A673 (cell line): ENCODE measurements around the gene SLC17A2. TPM values are rescaled to one million over a fixed set of nuclear protein-coding genes. Genes with fewer than 3 reads are reported as not detected.
"Not testable (repeated sequence)": the region's sequence is repeated elsewhere in the genome, so short reads cannot be mapped to it uniquely, and the experiment has no call there.

ENCODE experiments used
- BruUV-seq: library from RNA; stranded (reverse); fragments of 400-500 nt; replicated peaks from 2 replicates; lab custom pipeline; 2021; lab: Mats Ljungman, UMichigan
- CTCF ChIA-PET: fragments of 300-600 bp; sonication (Branson Sonifier 250); formaldehyde crosslinking; loops from one replicate; lab custom pipeline; 2022; ENCODE audit warnings: antibody characterized with exemption; lab: Charles Lee
- POLR2A ChIA-PET: fragments of 300-600 bp; sonication (Branson Sonifier 250); formaldehyde crosslinking; loops from one replicate; lab custom pipeline; 2022; ENCODE audit warnings: antibody characterized with exemption; ENCODE audit not compliant: low non-redundant PET; lab: Charles Lee
- DNase-seq: peaks from one replicate; pipeline ENCODE4 v3.0.0-alpha.2; 2015; ENCODE audit warnings: low spot score
- H3K27ac ChIP-seq: fragments of 200-600 bp; sonication (generic); 2 replicates; pipeline ENCODE4 v1.5.1; 2016; ENCODE audit warnings: mixed run types, low read depth, mild to moderate bottlenecking, mixed read lengths, antibody characterized with exemption, low read length; ENCODE audit not compliant: poor library complexity, severe bottlenecking
- H3K27me3 ChIP-seq: fragments of 200-600 bp; sonication (generic); replicated peaks from 2 replicates; pipeline ENCODE4 v1.6.1; 2017; ENCODE audit warnings: mixed run types, low read depth, mild to moderate bottlenecking, mixed read lengths, antibody characterized with exemption, low read length; ENCODE audit not compliant: insufficient read depth, poor library complexity
- H3K36me3 ChIP-seq: fragments of 200-600 bp; sonication (generic); 2 replicates; pipeline ENCODE4 v1.6.1; 2016; ENCODE audit warnings: mixed run types, mild to moderate bottlenecking, mixed read lengths, antibody characterized with exemption, low read length; ENCODE audit not compliant: insufficient read depth, poor library complexity, severe bottlenecking
- H3K4me1 ChIP-seq: fragments of 200-600 bp; sonication (generic); 2 replicates; pipeline ENCODE4 v1.6.1; 2017; ENCODE audit warnings: mixed run types, mild to moderate bottlenecking, mixed read lengths, antibody characterized with exemption, low read length; ENCODE audit not compliant: insufficient read depth, poor library complexity, severe bottlenecking
- H3K4me3 ChIP-seq: fragments of 200-600 bp; sonication (generic); 2 replicates; pipeline ENCODE4 v1.5.1; 2016; ENCODE audit warnings: low read depth, mixed run types, mild to moderate bottlenecking, mixed read lengths, low read length; ENCODE audit not compliant: poor library complexity, severe bottlenecking
- H3K9me3 ChIP-seq: fragments of 200-600 bp; sonication (generic); 2 replicates; pipeline ENCODE4 v1.6.1; 2016; ENCODE audit warnings: mixed run types, low read depth, mild to moderate bottlenecking, mixed read lengths, antibody characterized with exemption, low read length; ENCODE audit not compliant: poor library complexity, severe bottlenecking
- CTCF ChIP-seq: fragments of 300-800, 200-600 bp; sonication (generic); conservative IDR thresholded peaks from 2 replicates; pipeline ENCODE4 v1.5.1; 2017; ENCODE audit warnings: low read depth, mild to moderate bottlenecking, antibody characterized with exemption, low read length, moderate library complexity, mixed read lengths
- EZH2 ChIP-seq: fragments of 200-600 bp; sonication (generic); IDR thresholded peaks from 2 replicates; pipeline ENCODE4 v1.6.1; 2017; ENCODE audit warnings: borderline replicate concordance, low read depth, mild to moderate bottlenecking, mixed read lengths, antibody characterized with exemption, low read length; ENCODE audit not compliant: poor library complexity, severe bottlenecking
- intact Hi-C: fragments of 100-400 bp; cut with micrococcal nuclease; formaldehyde crosslinking; loops from one replicate; pipeline ENCODE4 v1.10.0; 2022; ENCODE audit not compliant: unreplicated experiment
- total RNA-seq: library from RNA; stranded (reverse); gene quantifications from 2 replicates; pipeline ENCODE4 v1.2.3, GENCODE V29; 2021

The SLC17A2 gene
- total RNA-seq, 1 experiment from 2014 or later: not detected

DNA sequence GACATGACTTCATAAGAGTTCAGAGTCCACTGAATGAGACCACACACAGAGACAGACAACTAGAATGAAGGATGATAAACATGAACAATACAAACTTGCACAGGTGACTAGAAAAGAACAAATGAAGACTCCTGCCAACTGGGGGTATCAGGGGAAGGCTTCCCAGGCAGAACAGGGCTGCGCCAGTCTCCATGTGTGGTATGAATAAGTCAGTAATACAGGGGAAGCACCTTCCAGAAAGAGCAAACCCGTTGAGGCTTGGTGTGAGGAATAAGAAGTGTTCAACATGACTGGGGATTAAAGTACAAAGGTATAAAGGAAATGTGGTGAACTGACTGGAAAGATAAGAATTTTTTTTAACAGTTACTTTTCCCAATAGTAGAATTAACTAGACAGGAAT is 3.7 kb upstream of the SLC17A2 start:
- BruUV-seq: no TSS peak
- DNase-seq: no peak
- ChIA-PET POLR2A (no interaction called here), CTCF (no interaction called here)
- H3K9me3 ChIP-seq: no peaks in the 10 kb centered on the region
- intact Hi-C loops: no loop called here
- no peak overlapping the region for H3K27ac ChIP-seq
- no peaks in the 10 kb centered on the region for H3K36me3 ChIP-seq
- no peaks in the 10 kb centered on the region for H3K27me3 ChIP-seq
- no peak overlapping the region for H3K4me3 ChIP-seq
- TF ChIP-seq EZH2: no peak
- no peaks in the 10 kb centered on the region for H3K4me1 ChIP-seq

DNA sequence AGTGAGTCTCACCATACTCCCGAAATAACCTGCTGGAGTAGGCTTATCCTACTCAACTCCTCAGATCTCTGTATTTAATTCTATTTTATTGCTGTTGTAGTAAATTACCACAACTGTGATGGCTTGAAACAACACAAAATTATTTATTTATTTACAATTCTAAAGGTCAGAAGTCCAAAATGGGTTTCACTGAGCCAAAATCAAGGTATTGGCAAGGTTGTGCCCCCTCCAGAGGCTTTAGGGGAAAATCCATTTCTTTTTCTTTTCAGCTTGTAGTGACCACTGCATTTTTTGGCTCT is 869 bp upstream of the SLC17A2 start:
- no TSS peak for BruUV-seq
- ChIA-PET POLR2A (no interaction called here), CTCF (no interaction called here)
- TF ChIP-seq EZH2: no peak
- Histone ChIP-seq H3K9me3 (no peaks in the 10 kb centered on the region), H3K4me1 (no peaks in the 10 kb centered on the region), H3K27ac (no peak overlapping the region), H3K36me3 (no peaks in the 10 kb centered on the region), H3K27me3 (no peaks in the 10 kb centered on the region), H3K4me3 (no peak overlapping the region)
- intact Hi-C loops: no loop called here
- DNase-seq: no peak

DNA sequence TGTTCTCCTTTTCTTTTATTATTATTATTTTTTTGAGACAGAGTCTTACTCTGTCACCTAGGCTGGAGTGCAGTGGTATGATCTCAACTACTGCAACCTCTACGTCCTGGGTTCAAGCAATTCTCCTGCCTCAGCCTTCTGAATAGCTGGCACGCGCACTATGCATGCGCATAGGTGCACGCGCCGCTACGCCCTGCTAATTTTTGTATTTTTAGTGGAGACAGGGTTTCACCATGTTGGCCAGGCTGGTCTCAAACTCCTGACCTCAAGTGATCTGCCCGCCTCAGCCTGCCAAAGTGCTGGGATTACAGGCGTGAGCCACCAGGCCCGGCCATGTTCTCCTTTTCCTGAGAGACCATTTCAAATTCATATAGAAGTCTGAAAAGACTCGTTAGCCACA is 706 bp downstream of the SLC17A2 start:
- H3K4me3 ChIP-seq, H3K9me3 ChIP-seq, BruUV-seq, DNase-seq, H3K36me3 ChIP-seq, H3K27ac ChIP-seq, H3K4me1 ChIP-seq, CTCF ChIA-PET, intact Hi-C loops, POLR2A ChIA-PET, H3K27me3 ChIP-seq: not testable (repeated sequence)

DNA sequence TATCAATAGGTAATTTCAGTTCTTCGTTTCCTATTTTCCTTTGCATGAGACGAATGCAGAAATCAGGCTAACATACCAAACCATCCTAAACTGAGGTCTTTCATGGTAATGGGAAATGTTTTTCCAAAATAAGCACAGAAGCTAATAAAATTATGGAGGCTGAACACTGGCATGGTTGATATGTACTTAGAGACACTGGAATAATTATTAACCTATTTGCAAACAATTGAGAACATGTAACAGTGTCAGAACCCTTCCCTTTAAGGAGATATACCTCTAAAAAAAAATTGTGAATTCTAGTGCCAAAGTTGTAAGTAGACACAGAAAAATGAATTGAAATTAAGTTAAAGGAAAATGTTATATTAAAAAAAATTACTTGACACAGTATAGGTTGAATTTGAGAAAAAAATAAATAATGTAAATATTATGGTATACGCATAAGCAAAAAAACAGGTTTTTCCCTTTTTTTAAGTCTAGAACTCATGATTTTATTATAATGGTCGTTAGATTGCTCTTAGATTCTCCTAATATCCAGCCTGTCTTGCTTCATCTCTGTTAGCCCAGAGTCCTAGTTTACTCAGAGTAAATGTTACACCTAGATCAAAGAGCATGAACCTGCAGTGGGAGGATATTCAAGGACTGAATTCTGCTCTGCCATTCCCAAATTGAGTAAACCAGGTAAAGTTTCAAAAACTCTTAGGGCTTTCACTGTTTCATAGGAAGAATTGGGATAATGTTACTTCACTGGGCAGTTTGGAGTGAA is 1.7 kb downstream of the SLC17A2 start:
- no peak overlapping the region for H3K27ac ChIP-seq
- no peaks in the 10 kb centered on the region for H3K9me3 ChIP-seq
- H3K4me3 ChIP-seq: no peak overlapping the region
- ChIA-PET CTCF (no interaction called here), POLR2A (no interaction called here)
- H3K4me1 ChIP-seq: no peaks in the 10 kb centered on the region
- no peaks in the 10 kb centered on the region for H3K27me3 ChIP-seq
- TF ChIP-seq EZH2: no peak
- intact Hi-C loops: no loop called here
- H3K36me3 ChIP-seq: no peaks in the 10 kb centered on the region
- BruUV-seq: no TSS peak
- no peak for DNase-seq

GRCh38 chr6:25927756-25928216 is 2.7 kb downstream of the SLC17A2 start:
- DNase-seq: no peak
- H3K27ac ChIP-seq: no peak overlapping the region
- POLR2A ChIA-PET: no interaction called here
- intact Hi-C loops: no loop called here
- no peaks in the 10 kb centered on the region for H3K4me1 ChIP-seq
- no TSS peak for BruUV-seq
- no peaks in the 10 kb centered on the region for H3K36me3 ChIP-seq
- H3K27me3 ChIP-seq: no peaks in the 10 kb centered on the region
- CTCF ChIA-PET: no interaction called here
- no peaks in the 10 kb centered on the region for H3K9me3 ChIP-seq
- no peak overlapping the region for H3K4me3 ChIP-seq
- TF ChIP-seq EZH2: no peak
- no peak for TF ChIP-seq CTCF
